M059J (cell line): ENCODE data around the gene HDAC10. TPM values are rescaled to one million over a fixed set of nuclear protein-coding genes. Genes with fewer than 3 reads are reported as not detected.
"Not testable (repeated sequence)": the region's sequence is repeated elsewhere in the genome, so short reads cannot be mapped to it uniquely, and the experiment has no call there.

Experiments used
- DNase-seq: peaks from one replicate; pipeline ENCODE4 v3.0.0-alpha.2; 2012; ENCODE audit warnings: low read depth
- total RNA-seq: library from RNA; depleted of rRNA; stranded (reverse); fragments of >200 nt; shearing (Covaris generic); gene quantifications from 2 replicates; pipeline ENCODE4 v1.2.3, GENCODE V29; 2014

Gene HDAC10
- total RNA-seq, 1 experiment from 2014 or later, result 12.3 TPM

DNA sequence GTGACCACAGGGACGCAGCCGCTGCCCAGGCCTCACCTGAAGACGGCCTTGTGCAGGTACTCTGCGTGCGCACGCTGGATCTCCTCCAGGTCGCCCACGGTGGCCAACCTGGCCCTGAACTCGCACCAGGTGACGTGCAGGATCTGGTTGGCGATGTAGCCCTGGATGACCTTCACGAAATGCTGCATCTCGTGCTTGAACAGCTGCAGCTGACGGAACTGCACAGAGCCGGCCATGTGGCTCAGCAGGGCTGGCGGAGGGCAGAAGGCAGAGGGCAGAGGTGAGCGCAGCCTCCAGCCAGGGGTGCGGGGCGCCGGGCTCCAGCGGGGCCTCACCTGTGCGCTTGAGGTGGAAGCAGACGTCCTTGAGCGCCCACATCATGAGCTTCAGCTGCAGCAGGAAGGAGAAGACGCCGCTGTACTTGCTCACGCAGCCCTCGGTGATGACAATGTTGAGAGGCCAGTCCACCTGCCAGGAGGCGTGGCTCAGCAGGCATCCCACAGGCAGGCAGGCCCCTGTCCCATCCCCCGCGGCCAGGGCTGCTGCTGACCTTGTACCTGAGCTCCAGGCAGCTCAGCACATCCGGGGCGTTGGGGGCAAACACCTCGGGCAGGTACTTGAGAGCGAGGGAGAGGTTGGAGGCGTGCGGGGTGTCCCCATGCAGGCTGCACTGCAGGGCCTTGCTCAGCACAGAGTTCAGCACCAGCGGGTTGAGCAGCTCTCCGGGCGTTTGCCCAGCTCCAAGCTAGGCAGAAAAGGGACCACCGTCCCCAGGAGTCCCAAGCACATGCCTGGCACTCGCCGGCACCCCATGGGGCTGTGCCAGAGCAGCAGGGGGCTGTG, 32.7 kb downstream of the HDAC10 start:
- no peak for DNase-seq

DNA sequence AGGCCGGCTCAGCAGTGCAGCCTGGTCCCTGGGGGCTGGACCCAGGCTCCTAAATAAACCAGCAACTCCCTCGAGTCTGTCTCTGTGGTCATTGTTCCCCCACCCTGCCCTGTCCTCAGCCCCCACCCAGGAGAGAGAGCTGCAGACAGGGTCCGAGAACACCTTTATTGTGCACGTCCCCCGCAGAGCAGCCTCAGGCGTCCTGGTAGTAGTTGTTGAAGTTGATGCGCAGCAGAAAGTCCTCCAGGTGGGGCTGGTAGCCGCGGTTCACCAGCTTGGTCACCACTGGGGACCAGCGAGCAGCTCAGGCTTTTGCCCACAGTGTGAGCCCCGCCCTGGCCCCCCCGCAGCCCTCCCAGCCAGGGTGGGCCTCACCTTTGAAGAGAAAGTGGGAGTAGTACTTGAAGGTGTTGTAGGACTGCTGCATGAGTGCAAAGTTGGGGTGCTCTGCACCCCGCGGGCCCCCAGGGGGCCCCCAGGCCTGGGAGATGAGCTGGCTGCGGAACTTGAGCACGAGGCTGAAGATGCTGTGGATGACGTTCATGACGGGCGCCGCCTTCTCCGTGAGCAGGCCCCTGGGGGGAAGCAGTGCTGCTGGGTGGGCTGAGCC, 33.4 kb downstream of the HDAC10 start:
- no peak for DNase-seq

DNA sequence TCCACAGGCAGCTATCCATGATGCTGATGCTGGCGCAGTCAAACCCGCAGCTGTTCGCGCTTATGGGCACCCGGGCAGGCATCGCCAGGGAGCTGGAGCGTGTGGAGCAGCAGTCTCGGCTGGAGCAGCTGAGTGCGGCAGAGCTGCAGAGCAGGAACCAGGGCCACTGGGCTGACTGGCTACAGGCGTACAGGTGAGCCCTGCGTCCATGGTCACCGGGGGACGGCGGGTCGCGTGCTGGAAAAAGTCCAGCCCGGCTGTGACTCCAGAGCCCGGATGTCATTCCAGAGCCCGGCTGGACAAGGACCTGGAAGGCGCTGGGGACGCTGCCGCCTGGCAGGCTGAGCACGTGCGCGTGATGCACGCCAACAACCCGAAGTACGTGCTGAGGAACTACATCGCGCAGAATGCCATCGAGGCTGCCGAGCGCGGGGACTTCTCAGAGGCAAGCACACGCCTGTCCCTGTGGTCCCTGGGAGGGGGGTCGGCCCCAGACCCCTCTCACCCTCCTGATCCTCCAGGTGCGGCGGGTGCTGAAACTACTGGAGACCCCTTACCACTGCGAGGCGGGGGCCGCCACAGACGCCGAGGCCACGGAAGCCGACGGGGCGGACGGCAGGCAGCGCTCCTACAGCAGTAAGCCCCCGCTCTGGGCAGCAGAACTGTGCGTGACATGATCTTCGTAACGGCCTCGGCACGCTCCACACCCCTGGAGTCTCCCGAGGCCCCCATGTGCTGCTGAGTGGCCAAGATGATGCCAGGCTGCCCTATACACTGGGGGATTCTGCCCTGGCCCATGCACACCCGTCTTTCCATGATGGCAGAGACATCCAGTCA, 34.2 kb downstream of the HDAC10 start:
- DNase-seq, result no peak

DNA sequence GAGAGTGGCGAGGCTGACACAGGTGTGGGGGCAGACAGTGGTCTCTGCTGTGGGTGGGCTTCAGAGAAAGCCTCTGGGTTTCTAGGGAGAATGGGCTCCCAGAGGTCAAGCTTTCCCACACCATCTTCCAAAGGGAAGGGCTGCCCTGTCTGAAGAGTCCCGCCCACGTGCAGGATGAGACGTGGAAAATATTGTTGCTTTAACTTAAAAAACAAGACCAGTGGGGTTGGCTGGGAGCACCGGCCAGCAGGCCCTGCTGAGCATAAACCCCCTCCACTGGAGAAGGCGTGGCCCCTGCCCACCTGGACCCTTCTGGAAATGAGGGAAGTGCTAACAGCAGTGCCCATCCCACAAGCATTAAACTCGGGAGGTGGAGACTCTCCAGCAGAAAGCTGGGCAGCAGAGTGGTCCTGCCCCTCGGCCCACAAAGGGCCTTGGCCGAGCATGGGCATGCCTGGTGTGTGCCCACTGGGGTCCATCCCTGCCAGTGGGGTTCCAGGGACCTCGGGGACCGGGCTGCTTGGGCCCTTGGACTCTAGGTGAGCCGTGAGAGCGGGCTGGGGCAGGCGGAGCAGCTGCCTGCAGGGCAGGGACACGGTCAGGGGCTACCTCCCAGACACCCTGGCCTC, 34.9 kb downstream of the HDAC10 start:
- DNase-seq, result no peak

DNA sequence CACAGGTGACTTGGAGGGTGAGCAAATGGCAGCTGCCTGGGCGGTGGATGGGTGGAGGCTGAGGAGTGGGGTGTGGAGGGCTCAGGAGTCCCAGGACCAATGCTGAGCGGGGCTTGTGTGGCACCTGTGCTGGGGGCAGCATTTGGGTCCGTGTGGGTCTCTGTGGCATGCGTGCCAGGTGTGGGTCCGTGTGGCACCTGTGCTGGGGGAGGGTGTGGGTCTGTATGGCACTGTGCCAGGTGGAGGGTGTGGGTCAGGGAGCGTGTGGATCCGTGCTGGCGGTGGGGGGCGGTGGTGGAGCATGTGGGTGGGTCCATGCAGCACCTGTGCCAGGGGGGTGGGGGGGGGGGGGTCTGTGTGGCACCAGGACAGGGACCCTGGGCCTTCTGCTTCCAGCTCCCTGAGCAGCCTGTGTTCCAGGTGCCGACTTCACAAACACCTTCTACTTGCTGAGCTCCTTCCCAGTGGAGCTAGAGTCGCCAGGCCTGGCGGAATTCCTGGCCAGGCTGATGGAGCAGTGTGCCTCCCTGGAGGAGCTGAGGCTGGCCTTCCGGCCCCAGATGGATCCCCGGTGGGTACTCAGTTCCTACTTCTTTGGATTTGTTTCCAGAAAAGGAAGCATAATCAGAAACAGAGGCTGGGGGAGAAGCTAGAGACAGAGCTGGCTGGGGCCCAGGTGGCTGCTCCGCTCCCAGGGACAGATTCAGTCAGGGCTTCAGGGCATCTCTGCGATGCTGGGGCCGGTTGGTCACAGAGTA, 35.6 kb downstream of the HDAC10 start:
- DNase-seq, result no peak

DNA sequence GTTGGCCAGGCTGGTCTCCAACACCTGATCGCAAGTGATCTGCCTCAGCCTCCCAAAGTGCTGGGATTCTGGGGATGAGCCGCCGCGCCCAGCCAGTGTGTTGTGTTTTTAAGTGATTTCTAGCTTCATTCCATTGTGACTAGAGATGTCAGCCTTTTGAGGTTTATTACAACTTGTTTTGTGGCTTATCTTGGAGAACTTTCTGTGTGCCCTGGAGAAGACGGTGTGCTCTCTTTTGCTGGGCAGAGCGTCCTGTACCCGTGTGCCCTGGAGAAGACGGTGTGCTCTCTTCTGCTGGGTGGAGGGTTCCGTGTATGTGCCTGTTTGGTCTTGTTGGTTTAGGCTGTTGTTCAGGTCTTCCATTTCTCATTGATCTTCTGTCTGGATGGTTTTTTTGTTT, 37.8 kb downstream of the HDAC10 start:
- no peak for DNase-seq

DNA sequence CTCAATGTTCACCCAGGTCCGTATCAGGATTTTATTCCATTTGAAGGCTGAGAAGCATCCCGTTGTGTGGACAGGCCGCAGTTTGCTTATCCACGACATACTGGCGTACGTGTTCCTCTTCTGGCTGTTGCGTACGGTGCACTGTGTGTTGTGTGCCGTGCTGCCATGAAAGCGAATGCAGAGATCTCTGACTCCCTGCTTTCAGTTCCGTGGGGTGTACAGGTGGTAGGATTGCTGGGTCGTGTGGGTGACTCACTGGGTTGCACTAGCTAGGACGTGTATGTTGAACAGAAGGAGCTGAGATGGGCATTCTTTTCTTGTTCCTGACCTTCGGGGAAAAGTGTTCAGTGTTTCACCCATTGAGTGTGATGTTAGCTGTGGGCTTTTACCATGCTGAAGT, 39.9 kb downstream of the HDAC10 start:
- DNase-seq, result no peak

DNA sequence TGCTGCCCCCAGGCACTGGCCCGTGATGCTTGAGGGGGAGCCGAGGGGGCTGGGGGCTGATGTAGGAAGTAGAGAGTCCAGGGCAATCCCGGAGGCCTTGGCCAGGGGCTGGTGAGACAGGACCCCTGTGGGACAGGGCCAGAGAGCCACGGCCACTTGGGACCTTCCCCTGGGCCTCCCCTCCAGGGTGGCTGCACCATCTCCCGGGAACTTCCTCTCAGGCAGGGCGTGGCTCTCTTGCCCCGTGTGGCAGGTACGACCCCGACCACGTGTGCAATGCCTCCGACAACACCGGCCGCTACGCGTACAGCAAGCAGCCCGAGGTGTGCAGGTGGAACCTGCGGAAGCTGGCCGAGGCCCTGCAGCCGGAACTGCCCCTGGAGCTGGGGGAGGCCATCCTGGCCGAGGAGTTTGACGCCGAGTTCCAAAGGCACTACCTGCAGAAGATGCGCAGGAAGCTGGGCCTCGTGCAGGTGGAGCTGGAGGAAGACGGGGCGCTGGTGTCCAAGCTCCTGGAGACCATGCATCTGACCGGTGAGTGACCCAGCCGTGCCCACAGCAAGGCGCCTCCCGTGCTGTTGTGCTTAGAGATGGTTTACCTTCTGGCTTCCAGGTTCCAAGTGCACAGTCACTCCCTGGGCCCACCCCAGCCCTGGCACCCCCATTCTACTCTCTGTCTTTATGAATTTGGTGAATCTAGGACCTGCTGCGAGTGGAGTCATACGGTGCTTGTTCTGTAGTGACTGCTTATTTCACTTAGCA, 40.5 kb downstream of the HDAC10 start:
- no peak for DNase-seq

DNA sequence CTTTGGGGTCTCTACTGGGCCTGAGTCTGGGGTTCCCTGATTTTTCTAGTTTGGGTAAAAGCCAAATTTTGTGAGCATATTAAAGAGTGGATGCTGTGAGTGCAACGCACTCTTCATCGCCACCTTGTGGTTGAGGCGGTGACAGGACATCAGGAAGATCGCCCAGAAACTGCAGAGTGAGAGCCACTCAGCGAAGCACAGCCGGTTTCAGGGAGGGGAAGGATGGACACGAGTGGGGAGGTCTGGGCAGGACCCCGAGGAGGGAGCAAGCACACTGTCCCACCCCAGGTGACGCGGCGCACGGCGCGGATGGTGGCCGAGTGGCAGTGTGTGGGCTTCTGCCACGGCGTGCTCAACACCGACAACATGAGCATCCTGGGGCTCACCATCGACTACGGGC, 41.2 kb downstream of the HDAC10 start:
- DNase-seq, result peak; percentile 48

DNA sequence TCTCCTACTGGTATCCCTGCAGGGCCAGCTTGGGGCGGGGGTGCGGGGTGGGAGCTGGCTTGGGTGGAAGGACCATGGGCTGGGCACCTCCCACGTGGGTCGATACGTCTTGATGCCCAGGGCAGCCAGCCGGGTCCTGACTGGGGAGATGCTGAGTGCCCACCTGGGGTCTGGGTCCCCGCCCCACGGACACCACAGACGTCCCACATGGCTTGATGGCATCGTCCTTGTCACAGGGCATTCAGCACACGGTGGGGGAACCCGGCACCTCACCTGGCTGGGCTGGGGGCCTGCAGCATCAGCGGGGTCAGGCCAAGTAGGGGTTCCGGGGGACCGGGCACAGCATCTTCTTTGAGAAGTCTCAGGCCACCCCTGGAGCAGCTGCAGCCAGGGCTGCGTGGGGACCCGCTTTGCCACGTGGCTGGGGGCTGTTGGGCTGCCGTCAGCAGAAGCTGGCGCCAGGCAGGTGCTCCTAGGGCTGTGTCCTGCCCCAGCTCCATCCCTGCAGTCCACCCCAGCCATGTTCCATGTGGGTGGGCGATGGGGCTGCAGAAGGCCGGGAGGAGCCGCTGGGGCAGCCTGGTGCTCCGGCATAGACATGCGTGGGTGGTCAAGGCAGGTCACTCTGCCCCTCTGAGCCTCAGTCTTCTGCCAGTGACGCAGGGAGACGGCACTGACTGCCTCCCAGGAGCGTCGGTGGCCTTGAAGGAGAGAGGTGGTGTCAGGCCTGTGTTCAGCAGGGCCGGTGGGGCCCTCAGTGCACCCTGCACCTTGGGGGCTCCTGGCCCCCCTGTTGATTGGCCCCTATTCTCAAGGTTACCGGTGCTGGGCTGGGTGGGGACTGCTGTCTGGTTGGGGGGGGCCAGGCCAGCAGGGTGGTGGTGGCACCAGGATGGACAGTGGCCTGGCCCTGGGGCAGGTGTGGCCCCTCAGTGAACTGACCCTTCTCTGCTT, 41.8 kb downstream of the HDAC10 start:
- DNase-seq, result no peak

DNA sequence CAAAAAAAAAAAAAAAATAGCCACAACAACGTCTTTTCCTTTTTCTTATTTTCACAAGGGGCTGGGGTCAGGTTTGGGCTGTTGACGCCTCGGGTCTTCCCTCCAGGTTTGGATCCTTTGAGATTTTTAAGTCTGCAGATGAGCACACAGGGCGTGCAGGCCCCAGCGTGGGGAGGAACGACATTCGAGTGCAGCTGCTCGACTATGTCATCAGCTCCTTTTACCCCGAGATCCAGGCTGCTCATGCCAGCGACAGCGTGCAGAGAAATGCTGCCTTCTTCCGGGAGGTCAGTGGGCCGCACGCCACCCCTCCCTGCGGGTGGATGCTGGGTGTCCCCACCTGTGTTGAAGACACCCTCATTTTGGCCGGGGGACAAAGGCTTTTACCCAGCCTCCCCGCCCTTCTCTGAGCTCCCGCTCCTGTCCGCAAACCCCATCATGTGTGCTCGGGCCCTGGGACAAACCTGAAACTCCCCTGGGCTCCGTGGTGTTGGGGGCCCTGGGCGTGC, 42.6 kb downstream of the HDAC10 start:
- no peak for DNase-seq

DNA sequence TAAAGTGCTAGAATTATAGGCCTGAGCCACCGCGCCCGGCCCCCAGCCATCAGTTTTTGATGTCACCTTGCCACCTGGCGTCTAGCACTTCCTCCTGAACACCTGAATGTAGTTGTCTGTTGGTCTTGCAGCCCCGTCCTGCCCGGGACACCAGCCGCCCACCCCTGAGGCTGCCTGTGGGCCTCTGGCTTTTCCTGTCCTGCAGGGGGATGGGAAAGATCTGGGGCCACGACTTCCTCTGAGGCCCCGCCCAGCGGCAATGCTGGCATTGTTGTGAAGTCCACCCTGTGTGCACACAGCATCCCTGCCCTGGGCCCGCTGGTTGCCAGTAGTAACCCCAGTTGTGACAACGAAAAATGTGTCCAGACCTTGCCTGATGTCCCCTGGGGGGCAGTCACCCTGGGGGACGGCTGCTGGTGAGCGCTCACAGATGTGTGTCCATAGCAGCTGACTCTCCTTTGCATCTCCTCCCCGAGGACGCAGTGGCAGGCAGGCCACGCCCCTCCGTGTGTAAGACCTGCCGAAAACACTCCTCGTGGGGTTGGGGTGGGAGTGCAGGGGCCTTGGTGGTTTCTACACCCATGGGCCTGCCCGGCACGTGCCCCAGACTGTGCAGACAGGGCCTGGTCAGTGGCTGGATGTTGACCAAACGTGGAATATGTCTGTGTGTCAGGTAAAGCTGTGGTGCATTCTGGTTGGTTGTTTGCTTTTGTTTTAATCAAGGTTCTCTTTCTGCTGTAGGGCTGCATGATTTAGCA, 43.5 kb downstream of the HDAC10 start:
- DNase-seq, result no peak

DNA sequence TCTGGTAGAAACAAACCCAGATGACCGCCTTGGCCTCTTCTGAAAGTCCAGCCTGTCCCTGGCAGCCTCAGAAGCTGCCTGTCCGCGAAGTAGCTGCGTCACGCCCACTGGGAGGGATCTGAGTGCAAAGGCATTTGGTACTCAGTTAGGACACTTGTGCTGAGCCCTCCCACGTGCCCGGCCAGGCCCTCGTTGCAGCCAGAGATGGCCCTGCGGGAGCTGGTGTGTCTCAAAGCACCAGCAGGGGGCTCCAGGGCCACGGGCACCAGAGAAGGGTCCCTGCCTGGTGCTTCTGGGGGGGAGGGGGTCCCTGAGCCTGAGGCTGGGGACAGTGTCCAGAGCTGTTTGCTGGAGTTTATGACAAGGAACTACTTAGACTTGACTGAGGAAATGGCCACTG, 44.5 kb downstream of the HDAC10 start:
- DNase-seq, result no peak

DNA sequence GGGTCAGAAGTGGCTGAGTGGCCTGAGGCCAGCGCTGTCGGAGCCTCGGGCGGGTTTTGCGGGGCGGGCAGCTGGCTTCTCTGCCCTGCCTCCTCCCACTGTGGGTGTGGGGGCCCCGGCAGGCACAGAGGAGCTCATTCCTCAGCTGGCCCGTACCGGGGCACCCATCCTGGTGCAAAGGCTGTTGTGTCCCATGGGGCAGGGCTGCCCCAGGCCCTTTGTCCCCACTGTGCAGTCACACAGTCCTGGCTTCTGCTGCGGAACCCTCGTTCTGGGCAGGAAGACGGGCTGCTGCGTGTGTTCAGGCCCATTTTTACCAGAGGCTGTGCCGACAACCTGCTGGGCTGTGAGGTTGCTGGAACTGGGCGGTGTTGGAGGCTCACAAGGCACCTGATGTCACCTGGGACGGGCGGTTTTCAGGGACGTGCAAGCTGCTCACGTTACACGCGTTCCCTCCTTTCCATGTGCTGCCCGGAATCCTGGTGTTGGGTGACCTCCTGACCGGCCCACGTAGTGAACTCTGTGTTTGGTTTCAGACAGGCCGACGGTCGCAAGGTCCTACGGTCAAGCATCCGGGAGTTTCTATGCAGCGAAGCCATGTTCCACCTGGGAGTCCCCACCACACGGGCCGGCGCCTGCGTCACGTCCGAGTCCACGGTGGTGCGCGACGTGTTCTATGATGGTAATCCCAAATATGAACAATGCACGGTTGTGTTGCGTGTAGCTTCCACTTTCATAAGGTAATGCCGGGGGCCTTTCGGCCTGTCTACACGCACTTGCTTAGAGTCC, 45.1 kb downstream of the HDAC10 start:
- DNase-seq, result no peak

DNA sequence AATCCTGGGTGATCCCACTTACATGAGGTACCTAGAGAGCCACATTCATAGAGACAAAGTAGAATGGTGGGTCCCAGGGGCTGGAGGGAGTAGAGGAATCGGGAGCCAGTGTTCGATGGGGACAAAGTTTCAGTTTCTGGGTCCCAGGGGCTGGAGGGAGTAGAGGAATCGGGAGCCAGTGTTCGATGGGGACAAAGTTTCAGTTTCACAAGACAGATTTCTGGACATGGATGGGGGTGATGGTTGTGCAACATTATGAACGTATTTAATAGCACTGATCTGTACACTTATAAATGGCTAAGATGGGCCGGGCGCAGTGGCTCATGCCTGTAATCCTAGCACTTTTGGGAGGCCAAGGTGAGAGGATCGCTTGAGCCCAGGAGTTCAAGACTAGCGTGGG, 46.1 kb downstream of the HDAC10 start:
- not testable (repeated sequence) for DNase-seq

DNA sequence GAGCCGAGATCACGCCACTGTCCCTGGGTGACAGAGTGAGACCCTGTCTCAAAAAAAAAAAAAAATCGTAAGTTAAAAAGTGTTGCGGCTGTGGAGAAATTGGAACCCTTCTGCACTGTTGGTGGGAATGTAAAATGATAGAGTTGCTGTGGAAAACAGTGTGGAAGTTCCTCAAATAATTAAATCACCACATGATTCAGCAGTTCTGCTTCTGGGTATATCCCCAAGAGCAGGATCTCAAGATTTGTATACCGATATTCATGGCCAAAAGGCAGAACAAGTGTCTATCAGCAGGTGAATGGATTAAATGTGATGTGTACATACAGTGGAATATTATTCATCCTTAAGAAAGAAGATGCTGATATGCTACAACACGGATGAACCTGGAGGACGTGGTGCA, 46.5 kb downstream of the HDAC10 start:
- no peak for DNase-seq

DNA sequence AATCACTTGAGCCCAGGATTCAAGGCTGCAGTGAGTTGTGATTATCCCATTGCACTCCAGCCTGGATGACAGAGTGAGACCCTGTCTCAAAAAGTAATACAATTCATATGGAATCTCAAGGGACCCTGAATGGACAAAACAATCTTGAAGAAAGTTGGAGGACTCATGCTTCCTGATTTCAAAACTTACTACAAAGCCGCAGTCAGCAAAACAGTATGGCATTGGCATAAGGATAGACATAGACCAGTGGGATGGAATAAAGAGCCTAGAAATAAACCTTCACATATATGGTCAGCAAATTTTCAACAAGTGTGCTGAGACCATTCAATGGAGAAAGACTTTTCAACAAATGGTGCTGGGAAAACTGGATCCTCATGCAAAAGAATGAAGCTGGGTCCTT, 47.8 kb downstream of the HDAC10 start:
- DNase-seq, result no peak
